Kidney glomerular epithelial cell (primary cell): ENCODE data around the gene PLAAT2.

Experiments
- DNase-seq: peaks from one replicate; lab custom pipeline; 2025; lab: John Stamatoyannopoulos, UW

Gene PLAAT2

DNA sequence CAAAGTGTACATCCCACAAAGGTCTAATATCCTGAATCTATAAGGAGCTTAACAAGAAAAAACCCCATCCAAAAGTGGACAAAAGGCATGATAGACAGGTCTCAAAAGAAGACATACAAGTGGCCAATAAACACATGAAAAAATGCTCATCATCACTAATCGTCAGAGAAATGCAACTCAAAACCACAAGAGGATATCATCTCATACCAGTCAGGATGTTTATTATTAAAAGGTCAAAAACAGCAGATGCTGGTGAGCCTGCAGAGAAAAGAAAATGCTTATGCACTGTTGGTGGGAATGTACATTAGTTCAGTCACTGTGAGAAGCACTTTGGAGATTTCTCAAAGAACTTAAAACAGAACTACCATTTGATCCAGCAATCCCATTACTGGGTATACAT is 44.6 kb downstream of the PLAAT2 start:
- no peak for DNase-seq

DNA sequence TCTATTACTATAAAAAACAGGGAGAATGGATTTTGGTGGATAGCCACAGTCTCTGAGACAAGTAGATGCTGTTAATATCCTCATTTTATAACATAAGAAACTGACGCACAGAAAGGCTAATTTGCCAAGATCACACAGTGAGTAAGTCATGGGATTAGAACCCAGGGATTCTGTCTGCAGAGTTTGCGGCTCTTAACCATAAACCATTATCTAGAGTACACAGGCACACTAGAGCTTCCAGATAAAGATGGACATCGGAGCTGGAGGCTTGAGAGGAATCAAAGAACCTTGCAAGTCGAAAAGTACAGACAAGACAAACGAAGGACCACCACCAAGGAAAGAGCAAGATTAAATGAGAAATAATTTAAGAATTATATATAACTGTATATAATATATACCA is 46.0 kb downstream of the PLAAT2 start:
- no peak for DNase-seq

DNA sequence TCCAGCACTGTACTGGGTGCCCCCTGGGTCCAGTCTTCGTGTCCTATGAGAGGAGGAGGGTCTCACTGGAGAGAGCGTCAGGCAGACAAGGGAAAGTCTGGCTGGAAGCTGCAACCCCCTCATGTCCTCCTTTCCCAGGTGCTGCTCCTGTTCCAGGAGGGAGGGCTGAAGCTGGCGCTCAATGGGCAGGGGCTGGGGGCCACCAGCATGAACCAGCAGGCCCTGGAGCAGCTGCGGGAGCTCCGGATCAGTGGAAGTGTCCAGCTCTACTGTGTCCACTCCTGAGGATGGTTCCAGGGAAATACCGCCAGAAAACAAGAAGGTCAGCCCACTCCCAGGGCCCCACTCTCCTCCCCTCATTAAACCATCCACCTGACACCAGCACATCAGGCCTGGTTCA is 47.1 kb downstream of the PLAAT2 start:
- DNase-seq: no peak

DNA sequence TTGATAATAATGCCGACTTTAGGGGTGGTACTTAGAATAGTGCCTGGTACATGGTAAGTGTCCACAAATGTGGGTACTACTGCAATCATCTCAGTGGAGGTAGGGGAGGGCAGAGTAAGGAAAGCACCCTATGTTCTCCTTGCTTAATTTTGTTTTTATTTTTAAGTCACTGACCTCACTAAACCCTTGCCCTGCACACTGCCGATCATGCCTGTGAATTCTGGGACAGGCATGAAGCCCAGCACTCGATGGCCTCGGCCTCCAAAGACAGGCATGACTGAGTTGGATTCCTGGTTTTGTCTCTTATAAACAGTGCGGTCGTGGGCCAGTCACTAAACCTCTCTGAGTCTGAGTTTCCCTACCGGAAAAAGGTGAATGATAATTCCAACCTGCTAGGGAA is 50.4 kb downstream of the PLAAT2 start:
- DNase-seq: no peak

DNA sequence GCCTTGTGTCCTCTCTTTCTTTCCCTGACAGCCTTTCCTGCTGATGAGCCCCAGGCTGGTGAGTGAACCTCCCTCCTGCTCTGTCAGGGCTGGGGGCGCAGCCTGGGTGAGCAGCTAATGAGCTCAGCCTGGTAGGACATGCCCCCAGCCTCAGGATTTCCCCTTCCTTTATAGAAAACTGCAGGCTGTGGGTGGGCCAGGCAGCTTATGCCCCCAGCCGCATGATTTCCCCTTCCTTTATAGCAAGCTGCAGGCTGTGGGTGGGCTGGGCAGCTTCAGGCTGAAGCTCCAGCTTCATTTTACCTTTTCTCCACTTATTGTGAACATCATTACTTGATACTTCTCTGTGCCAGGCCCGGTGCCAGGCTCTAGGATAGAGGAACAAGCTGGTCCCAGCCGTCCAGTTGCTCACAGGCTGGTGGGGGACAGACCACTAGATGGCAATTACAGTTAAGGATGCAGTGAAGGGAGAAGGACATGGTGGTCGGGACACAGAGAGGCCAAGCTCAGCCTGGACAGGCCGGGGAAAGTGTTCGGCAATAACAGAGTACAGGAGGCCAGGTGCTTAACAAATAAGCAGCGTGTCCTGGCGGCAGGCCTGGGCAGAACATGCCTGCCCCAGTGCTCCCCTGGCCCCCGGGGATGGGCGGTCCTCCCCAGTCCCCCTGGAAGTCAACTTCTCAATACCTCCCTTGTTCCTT is 52.0 kb downstream of the PLAAT2 start:
- DNase-seq: no peak

DNA sequence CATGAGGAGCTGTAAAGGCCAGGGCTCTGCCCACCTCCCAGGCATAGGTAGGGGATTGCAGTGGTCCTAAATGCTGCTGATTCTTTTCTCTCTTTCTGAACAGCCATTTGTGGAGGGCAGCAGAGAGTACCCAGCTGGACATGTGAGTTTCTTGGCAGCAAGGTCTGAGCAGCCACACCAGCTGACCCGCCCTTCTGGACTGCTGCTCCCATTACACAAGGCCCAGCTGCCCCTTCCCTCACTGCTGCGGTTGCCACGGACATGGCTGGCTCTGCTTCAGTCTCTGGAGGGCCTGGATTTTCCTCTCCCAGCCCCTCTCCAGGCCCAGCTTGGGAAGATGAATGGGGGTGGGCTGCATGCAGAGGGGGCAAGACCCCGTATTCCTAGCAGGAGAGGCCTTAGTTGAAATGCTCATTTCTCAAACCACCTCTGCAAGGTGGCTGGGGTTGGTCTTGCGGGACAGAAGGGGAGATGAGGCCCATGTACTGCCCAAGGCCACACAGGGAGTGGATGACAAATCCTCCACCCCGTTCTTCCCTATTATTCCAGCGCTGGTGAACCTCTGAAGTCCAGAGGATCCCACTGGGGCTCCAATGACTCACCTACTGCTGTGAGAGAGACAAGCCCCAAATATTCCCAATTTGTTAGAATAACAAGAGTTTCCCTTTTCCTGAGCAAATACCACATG is 52.7 kb downstream of the PLAAT2 start:
- no peak for DNase-seq

DNA sequence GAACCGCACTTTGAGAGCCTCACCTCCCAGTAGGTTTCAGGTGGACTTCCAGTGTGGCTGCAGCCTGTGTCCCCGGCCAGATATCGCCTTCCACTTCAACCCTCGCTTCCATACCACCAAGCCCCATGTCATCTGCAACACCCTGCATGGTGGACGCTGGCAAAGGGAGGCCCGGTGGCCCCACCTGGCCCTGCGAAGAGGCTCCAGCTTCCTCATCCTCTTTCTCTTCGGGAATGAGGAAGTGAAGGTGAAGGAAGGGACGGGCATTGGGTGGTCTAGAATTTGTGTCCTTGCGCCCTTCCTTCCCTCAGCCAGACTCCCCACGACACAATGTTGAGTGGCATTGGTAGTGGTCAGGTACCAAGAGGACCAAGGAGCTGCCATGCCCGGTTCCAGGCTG is 54.4 kb downstream of the PLAAT2 start:
- no peak for DNase-seq

DNA sequence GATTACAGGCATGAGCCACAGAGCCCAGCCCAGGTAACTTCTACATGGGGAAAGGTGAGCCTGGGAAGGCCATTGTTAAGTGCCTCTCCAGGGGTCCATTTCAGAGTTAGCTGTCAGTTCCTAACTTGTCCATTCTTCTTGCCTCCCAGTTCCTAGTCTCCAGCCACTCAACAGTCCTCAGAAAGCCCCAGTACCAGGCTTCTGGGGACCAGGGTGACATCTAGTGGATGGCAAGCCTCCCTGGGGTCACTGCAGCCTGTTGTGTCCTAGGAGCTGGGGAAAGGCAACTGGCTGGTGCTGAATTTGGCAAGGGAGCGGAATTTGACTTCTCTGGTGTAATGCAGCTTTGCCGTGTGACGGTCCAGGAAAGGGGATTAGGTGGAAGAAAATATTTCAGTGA is 55.2 kb downstream of the PLAAT2 start:
- no peak for DNase-seq

DNA sequence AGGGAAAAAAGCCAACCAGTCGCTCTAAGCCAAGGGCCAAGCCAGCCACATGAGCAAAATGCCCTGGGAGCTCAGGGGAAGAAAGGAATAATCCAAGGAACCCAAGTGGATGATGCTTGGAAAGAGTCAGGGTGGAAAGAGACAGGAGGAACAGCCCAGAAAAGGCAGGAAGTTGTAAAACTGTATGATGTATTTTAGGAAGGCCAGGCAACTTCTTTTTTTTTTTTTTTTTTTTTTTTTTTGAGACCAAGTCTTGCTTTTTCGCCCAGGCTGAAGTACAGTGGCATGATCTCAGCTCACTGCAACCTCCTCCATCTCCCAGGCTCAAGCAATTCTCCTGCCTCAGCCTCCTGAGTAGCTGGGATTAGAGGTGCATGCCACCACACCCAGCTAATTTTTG is 55.7 kb downstream of the PLAAT2 start:
- no peak for DNase-seq

DNA sequence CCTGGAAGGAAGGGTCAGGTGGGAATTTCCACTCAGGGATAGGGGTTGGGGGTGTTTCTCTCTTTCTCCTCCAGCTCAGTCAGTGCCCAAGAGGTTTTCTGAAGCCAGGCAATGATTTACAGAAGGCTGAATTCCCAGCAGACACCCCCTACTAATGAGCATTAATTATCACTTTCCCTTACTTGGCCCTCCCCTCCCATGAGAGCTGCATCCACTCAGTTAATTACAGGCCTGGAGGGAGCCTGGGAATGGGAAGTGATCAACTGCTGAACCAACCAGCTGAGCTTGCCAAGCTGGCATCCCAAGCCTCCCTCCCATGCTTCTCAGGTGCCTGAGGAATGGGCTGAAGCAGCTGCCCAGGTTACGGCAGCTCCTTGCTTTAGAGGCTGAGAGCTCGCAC is 56.3 kb downstream of the PLAAT2 start:
- DNase-seq: no peak

DNA sequence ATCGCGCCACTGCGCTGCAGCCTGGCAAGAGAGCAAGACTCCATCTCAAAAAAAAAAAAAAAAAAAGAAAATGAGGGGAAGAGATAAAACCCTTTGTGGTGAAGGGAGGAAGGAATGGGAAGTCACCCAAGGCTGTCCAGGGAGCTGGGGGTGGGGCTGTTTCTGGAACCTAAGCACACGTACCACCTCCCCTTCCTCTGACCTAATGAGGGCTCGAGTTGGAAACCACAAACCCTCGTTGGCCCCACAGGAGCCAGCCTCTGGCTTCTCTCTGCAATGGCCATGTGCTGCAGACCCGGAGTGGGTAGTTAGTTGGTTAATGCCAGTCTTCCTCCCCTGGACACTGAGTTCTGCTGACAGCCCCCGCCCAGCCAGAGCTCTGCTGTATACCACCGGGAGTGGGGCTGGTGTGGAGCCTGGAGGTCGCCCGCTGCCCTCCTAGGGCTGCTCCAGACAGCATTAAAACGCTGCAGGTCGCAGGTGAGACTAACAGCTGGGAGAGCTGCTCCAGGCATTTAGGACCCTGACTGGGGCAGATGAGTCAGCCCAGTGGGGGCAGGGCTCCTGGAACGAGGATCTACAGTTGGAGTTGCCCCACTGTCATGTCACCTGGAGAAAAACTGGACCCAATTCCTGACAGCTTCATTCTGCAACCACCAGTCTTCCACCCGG is 57.2 kb downstream of the PLAAT2 start, which contains the start of gene LGALS12:
Gene LGALS12 (plus strand): TSS at position 228 of the 672 bp plus-strand sequence. CDS start 375 bp downstream, at position 603.
- DNase-seq: no peak

DNA sequence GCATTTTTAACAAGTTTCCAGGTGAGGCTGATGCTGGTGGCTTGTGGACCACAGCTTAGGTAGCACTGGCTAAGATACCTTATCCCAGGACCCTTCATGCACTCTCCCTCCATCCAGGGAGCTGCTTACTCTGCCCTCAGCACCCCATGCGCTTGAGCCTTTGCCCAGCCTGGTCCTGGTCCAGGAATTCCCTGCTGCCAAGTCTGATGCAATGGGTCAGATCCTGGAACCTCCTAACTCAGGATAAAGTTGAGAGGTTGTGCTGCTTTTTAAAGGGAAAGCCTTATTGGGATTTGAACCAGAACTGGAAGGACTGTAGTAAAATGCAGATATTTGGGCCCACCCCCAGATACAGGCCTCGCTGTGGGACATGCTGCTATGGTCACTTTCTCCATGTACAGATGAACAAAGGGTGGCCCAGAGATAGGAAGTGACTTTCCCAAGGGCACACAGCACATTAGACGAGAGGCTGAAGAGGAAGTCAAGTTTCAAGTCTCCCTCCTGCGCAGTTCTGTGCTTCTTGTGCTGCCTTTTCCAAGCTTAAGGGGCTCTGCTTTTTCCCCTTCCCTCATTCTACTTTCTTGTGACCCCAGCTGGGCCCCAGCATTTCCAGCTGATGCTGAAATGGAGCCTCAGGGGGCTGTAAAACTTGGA is 58.1 kb downstream of the PLAAT2 start:
- DNase-seq: no peak

DNA sequence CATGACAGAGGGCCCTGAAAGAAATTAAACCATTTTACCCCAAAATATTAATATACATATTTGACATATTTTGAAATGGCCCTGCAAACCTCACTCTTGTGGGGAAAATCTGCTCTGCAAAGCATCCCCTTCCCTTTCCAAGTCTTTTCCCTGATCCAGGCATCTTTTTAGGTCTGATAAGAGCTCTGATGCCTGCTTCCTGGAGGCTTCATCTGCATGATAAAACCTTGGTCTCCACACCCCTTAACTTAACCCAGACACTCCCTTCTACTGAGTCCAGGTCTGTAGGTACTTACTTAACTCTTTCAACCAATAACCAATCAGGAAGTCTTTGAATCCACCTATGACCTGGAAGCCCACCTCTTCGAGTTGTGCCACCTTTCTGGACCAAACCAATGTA is 59.1 kb downstream of the PLAAT2 start:
- no peak for DNase-seq

DNA sequence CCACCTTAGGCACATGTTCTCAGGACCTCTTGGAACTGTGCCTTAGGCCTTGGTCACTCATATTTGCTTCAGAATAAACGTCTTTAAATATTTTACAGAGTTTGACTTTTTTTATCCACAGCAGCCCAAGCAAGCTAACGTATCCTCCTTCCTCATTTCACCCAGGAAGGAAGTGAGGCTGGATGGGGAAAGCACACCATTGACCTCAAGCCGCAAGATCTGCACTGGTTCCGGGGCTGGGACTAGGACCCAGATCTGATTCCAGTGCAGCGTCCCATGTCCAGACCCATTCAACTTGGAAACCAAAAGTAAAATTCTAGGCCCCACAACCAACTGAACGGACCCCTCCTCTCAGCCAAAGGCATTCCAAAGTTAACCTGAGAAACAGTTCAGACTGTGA is 59.7 kb downstream of the PLAAT2 start:
- no peak for DNase-seq
